Limb (tissue), 2 donors: ENCODE results near the gene CALHM1.
A peak's percentile ranks its signal among the peaks of the same experiment; 100 is the strongest.
"Not testable (repeated sequence)": the region's sequence is repeated elsewhere in the genome, so short reads cannot be mapped to it uniquely, and the experiment has no call there.

ENCODE experiments used
- DNase-seq, 2 donors: peaks; one replicate each; pipeline ENCODE4 v3.0.0-alpha.2; 2016; ENCODE audit errors: extremely low spot score in 2 of 2

The CALHM1 gene

DNA sequence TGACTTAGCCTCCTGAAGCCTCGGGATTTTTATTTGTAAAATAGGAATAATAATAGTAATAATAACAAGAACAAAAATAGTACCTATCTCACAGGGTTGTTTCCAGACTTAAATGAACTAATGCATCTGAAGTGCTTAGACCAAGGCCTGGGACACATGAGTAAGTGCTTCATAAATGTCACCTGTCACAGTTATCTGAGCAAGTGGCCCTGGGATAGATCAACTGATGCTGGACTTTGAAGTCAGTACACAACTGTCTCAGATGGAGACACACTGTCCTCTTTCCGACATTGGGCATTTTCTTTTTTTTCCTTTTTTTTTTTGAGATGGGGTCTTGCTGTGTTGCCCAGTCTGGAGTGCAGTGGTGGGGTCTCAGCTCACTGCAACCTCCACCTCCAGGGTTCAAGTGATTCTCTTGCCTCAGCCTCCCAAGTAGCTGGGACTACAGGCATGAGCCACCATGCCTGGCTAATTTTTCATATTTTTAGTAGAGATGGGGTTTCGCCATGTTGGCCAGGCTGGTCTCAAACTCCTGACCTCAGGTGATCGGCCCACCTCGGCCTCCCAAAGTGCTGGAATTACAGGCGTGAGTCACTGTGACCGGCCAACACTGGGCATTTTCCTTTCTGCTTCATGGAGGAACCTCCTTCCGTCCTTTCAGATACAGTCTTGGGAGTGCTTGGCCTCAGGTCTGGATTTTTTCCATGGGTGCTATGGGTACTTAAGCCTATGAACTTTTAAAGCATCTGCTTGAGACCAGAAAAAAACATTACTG lies 28.1 kb upstream of the CALHM1 start:
- not testable (repeated sequence) for DNase-seq

DNA sequence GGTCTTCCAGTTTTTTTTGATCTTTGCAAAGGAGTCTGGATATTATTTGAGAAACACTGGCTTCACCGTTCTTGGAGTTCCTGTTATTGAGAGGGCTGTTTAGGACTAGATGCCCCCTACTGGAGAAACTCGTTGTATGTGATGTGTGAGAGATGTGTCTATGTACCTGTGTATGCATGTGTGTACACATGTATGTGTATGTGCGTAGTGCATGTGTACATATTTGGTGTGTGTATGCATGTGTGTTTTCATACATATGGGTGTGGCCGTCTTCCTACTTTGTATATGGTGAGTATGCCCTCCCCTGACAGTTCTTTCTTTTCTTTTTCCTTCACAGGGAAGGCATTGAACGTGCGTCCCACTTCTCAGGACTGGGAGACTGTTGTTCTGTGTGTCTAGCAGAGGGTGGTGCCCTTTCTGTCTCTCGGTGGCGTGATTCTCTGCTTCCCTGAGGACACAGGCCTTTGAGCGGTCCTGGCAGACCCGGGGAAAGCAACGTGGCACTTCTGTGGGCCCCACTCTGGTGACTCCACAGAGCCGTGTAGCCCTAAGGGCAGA lies 23.4 kb upstream of the CALHM1 start:
- peak in 1 of 2 donors; percentile 40 for DNase-seq

DNA sequence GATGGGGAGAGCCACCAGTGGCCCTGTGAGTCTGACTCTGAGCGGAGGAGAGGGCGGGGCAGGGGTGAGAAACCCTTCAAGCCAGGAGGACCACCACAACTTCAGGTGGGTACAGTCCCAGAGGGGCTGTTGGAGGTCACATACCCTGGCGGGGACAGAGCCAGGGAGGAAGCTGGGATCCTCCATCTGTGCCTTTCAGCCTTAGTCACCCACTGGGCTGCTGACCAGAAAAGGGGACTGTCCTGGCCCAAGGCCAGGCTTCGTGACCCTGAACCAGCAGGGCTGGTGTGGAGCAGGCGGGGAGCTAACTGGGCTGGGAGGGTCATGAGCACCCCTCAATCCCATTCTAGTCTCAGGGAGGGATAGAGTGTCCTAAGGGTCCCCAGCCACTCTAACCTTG lies 21.8 kb upstream of the CALHM1 start:
- no peak for DNase-seq

DNA sequence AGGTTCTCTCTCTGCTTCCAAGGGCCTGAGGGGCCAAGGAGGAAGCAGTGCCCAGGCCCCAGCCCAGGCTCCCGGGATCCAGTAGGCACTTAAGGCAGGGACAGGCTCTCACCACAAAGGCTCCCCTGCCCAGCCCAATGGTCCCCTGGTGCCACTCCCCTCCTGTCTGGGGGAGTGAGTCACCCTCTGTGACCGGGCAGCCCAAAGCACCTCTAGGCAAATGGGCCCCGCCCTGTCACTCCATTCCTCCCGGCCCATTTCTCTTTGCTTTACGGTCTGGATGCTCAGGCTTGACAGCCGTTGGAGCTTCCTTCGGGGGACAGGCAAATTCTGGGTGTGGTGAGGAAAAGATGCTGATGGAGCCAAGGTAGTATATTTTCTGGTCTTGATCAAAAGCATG lies 20.4 kb upstream of the CALHM1 start, which contains the start of gene CALHM3:
Gene CALHM3, minus strand, starts transcription at position 106 of the 400 bp plus-strand sequence. CDS start 208 bp downstream, outside the sequence.
- no peak for DNase-seq

DNA sequence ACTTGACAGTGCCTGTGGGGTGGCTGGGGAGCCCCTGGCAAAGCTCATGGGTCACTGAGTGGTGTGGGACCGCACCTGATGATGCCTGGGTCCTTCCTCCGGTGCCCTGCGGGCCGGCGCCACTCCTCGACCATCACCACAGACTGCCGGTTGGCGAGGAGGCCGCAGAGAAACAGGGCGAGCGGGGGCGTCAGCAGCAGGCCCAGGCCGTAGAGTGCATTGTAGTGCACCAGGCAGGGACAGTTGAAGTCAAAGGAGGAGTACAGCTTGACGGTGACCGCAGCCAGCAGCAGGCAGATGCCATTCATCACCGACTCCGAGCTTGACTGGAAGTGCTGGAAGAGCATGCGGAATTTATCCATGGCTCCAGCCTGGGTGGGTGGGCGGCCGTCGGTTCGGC lies 20.0 kb upstream of the CALHM1 start:
- no peak for DNase-seq

DNA sequence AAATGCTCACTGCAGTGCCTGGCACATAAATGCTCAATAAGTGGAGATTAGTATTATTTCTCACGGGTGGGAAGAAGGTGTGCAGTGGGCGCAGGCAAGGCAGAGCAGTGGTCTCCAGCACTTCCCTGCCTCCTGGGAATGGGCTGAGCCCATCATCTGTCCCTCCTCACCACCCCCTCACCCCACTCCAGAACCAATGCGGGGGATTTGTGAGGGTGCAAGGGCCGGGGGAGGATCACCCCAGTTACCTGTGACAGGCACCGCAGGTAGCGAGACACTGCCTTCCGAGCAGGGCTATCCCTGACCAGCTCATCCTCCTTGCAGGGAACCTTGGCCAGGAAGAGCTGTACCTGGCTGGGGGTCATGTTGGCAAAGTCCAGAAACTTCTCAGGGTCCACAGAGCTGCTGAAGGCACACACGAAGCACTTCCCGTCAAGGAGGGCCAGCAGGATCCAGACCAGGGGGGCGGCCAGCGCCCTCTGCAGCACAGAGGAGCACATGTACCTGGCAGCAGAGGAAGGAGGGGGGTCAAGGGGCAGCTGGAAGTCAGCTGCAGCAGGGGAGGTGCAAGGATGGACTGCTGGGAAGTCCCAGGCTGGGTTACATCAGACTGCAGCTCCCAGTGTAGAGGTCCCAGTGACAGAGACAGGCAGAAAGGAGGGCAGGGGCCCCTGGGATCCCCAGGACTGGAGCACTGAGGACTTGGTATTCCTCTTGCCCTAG lies 17.5 kb upstream of the CALHM1 start:
- no peak for DNase-seq

DNA sequence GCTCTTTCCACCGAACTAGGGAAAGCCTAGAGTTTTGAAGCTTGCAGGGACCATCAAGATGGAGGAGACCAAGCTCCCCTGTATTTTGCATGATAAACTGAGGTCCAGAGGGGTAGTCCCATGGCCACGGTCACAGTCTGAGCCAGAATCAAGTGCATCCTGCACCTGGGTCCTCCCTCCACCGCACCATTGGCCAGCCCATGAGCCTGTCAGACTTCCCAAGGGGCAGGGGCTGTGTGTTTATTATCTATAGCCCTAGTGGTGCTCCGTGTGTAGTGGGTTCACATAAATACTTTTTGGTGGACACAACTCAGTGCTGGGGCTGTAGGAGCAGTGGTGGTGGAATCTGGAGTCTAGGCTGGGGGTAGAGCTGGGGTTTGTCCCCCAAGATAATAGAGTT lies 16.7 kb upstream of the CALHM1 start:
- DNase-seq = no peak

DNA sequence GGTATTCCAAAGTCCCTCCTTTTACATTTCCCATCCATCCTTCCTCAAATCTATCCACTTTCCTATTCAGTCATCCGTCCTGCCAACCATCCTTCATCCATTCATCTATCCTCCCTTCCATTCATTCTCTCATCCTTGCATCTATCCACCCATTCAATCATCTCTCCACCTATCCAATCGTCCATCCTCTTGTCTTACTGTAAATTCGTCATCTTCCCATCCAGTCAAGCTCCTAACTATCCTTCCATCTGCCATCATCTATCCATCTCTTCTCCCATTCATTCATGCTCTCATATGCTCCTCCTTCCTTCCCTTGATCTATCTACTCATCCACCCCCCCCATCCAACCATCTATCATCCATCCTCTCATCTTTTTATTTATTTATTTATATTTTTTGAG lies 15.4 kb upstream of the CALHM1 start:
- no peak for DNase-seq

DNA sequence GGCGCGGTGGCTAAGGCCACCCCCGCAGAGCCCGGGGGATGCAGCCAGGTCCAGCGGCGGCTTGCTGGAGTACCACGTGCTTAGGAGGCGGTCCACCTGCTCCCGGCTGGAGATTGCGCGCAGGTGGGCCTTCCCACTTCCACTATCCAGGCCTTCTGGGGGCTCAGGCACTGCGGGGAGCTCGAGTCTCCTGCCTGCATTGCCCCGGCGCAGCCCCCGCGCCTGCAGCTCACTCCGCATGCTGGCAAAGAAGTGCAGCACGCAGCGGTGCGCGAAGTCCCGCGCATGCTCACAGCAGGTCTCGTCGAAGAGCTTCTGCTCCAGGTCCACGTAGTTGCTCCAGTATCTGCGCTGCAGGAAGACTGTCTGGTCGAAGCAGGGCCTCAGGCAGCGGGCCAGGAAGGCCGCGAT lies 14.6 kb upstream of the CALHM1 start:
- peak in 1 of 2 donors; percentile 54 for DNase-seq

DNA sequence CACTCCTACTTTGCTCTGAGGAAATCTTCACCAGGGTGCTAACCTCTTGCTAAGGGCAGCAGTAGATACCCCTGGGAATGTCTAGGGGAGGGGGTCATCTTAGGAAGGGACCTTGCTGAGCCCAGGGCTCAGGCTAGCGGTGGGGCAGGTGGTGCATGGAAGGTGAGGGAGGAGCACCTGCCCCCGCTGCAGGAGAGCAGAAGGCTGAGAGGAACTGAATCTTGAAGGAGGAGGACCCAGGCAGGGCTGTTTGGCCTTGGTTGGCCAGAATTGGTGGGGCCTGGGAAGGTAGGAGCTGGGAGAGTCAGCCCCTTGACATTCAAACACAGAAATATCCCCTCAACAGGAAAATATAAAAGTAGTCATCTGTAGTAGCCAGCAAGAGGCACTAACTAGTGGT lies 13.3 kb upstream of the CALHM1 start:
- DNase-seq = no peak

DNA sequence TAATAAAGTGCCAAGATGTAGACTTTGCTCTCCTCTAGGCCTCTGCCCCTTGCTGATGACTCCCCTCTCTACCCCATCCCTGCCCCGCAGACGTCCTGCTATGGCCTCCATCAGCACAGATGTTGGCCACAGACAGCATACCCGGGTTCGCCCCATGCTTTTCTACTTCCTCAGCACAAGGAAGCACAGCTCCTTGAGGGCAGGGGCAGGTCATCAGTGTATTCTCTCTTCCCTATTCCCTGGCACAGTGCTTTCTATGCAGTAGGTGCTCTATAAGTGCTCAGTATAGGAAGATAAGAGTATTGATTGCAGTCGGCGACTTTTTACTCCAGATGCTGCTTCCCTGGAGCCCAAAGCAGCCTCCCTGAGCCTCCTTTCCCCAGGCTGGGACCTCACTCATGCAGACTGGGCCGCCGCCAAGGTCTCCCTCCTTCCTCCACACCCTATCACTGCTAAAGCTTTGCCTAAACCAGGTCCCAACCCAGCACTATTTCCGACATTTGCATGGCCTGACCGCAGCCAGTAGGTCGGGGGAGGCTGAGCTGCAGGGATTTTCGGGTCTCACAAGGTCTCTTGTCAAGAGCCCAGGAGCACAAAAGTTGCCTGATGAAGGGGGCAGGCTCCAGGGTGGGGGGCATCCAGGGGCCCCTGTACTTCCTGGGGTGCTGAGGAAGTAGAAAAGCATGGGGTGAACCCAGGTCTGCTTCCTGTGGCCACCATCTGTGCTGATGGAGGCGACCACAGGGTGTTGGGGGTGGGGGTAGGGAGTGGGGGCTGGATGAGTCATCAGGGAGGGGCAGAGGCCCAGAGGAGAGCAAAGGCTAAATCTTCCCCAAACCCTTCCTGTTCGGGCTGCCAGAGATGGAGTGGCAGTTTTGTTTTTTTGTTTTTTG lies 12.3 kb upstream of the CALHM1 start:
- DNase-seq = no peak

DNA sequence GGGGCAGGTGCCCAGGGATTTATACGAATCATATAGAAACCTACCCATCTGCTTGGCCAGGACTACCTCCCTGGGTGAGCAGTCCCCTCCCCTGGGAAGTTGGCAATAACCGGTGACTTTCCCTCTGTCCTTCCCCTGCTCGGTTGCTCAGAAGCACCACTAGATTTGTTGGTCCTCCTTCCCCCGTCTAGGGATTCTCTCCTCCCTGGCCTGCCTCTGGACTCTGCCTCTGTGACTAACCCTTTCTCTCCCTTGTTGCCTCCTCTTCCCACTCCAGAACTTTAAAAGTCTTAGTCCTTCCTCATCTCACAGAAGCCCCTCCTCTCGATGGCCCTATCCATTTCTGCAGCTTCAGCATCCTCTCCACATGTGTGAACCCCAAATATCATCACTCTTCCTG lies 10.5 kb upstream of the CALHM1 start:
- no peak for DNase-seq

DNA sequence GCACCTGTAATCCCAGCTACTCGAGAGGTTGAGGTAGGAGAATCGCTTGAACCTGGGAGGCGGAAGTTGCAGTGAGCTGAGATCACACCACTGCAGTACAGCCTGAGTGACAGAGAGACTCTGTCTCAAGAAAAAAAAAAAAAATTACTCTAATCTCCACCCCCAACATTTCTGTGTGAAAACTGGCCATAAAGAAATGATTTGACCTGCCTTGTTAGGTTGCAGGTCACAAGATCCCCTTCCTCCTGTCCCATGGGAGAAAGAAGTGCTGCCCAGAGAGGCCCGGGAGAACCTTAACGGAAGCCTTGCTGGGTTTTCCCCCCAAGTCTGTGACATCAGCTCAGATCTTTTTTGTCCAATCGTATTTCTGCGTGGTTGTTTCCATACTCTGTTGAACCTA lies 8.7 kb upstream of the CALHM1 start:
- no peak for DNase-seq

DNA sequence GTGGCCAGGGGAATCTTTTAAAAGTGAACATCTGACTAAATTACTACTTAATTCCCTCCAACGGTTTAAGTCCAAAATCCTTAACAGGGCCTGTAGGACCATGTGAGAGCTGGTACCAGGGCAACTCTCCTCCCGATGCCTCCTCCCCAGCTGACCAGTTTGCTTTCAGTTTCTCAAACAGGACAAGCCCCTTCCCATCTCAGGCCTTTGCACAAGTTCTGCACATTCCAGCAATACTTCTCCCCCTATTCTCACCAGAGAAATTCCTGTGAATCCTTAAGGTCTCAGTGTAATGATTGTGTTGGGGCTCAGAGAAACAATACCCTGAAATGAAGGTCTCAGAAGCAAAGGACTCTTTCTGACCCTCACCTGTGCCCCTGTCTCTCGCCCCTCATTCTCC lies 8.0 kb upstream of the CALHM1 start:
- DNase-seq = no peak

DNA sequence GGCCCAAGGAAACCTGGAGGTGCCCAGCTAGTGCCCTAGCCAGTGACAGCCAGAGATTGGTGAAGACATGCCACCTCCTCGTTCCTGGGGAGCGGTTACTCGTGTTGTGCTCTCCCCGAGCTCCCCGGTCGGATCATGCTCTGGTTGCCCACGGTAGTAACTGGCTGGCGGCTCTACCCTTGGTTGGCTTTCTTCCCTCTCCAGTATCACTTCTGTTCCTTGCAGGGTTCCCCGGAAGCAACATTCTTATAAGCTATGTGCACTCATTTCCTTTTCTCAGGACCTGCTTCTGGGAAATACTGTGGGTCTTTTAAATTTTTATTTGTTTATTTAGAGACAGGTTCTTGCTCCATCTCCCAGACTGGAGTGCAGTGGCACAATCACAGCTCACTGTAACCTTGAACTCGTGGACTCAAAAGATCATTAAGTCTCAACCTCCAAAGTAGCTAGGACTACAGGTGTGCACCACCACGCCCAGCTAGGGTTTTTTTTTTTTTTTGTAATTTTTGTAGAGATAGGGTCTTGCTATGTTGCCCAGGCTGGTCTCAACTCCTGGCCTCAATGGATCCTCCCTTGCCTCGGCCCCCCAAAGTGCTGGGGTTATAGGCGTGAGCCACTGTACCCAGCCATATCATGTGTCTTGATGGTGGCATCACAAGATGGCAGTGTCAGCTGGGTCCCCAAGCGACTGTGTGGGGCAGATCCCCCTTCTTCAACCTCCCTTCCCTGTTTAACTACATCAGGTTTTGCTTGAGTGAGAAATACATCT lies 6.9 kb upstream of the CALHM1 start:
- no peak for DNase-seq

DNA sequence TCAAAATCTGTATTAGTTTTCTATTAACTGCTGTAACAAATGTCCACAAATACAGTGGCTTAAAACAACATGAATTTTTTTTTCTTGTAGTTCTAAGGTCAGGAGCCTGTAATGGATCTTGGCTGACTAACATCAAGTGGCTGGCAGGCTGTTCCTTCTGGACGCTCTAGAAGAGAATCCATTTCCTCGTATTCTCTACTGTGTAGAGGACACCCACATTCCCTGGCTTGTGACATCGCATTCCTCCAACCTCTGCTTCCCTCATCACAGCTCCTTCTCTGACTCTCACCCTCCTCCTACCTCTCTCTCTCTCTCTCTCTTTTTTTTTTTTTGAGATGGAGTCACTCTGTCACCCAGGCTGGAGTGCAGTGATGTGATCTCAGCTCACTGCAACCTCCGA lies 4.8 kb upstream of the CALHM1 start:
- DNase-seq = no peak

DNA sequence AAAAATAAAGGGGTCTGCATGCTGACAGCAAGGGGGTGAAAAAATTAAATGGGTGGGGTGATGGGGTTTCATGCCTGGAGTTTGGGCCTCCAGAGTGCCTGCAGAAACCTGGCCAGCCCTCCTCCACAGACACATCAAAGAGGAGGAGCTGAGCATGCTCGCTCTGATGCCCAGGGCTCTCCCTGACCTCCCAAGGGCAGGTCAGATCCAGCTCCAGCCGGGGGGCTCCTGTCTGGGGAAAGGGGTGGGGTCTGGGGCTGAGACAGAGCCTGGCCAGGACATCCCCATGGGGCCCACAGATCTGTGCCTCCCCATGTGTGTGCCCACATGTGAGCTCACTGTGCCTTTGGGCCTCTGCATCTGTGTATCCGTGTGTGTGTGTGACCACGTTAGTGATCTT lies 915 bp upstream of the CALHM1 start:
- no peak for DNase-seq

DNA sequence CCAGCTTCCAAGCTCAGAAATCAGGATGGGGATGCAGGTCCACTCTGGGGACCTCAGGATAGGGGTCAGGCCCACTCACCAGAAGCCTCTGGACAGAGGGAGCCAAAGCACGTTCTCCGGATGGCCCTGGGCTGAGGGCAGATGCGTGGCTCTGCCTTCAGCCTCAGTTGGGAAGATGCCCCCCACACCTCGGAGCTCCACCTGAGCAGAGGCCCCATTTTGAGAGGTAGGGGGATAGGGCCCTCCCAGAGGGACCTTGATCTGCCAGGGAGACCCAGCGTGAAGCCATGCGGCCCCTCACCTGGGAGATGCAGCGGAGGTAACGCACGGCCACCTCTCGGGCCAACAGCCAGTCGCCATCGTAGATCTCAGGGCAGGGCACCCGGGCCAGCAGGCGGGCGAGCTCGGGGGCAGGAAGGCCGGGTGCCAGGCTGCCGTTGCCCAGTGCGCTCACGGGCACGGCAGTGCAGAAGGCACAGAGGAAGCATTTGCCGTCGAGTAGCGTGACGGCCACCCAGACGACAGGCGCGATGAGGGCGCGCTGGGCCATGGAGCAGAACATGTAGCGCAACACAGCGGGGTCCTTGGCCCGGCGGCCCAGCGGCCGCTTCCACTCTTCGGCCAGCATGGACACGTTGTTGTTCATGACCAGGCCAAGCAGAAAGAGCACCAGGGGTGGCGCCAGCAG lies 660 bp downstream of the CALHM1 start:
- no peak for DNase-seq

DNA sequence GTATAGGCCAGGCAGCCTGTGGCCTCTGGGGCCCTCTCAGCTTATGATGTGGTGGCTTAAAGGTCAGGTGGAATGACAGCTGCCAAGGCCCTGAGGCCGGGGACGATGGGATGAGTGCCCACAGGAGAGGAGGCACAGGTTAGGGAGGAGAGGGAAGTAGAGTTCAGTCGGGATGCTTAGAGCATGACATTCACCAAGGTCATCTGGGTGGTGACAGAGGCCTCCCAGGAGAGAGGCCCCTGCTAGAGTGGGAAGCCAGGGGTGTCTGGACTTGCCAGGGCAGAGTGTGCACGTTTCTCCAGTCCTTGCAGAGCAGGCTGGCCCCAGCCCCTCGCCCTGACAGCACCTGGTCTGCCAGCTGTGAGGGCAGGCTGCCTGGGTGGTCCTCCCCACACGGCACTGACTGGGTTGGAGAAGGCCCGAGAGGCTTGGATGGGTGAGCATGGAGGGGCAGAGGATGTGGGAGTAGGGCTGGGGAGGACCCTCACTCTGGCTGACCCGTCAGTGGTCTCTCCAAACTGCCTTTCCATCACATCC lies 1.5 kb downstream of the CALHM1 start:
- DNase-seq = no peak

DNA sequence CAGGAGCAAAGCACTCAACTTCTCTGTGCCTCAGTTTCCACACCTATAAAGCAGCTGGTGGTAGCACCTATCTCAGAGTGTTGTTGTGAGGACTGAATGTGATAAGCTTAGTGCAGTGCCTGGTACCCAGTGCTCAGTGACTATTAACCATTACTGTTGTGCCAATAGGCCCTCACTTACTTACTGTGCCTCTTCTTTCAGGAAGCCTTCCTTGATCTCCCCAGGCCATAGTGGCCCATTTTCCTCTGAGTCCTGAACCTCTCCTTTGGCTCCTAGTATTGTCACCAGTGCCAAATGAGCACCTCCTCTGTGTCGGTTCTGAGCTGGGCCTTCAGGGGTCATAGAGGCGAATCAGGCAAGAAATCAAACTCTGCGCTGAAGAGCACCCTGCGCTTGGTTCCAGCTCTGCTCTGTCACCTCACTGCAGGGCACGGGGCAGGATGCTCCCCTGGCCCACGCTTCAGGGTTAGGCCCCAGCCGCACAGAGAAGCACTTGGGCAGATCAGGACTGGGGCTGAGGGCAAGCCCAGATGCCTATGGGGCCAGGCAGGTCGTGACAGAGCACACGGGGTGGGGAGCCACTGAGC lies 2.5 kb downstream of the CALHM1 start:
- DNase-seq = no peak
